Sigmoid colon (tissue), 7 donors: ENCODE results near the gene NHLH1. TPM values are rescaled to one million over a fixed set of nuclear protein-coding genes. Genes with fewer than 3 reads are reported as not detected.

ENCODE experiments used
- DNase-seq: peaks from one replicate; pipeline ENCODE4 v3.0.0-alpha.2; 2019
- H3K27ac ChIP-seq, 4 donors: fragments of 200-600 bp; sonication (generic); one replicate each; pipeline ENCODE4 v1.5.1; 2016 to 2019; ENCODE audit warnings: mild to moderate bottlenecking in 1 of 4
- H3K27me3 ChIP-seq, 3 donors: fragments of 200-600 bp; sonication (generic); one replicate each; pipeline ENCODE4 v1.5.1; 2019; ENCODE audit warnings: mild to moderate bottlenecking in 1 of 3
- H3K36me3 ChIP-seq, 4 donors: fragments of 200-600 bp; sonication (generic); one replicate each; pipeline ENCODE4 v1.5.1; 2016 to 2019
- H3K4me1 ChIP-seq, 4 donors: fragments of 200-600 bp; sonication (generic); one replicate each; pipeline ENCODE4 v1.5.1; 2017 to 2019
- H3K4me3 ChIP-seq, 4 donors: fragments of 200-600 bp; sonication (generic); one replicate each; pipeline ENCODE4 v1.5.1; 2017 to 2019; ENCODE audit warnings: mild to moderate bottlenecking in 2 of 4, moderate library complexity in 1 of 4
- H3K9me3 ChIP-seq, 4 donors: fragments of 200-600 bp in 3 of 4; sonication (generic) in 3 of 4; one replicate each; pipeline versions ENCODE4 v1.5.1 to v1.6.1; 2013 to 2019
- CTCF ChIP-seq, 4 experiments: fragments of 450-650 bp in 3 of 4; fragments of 200-600 bp in 1 of 4; IDR thresholded peaks; one replicate each; pipeline ENCODE4 v1.5.1; 2016 to 2019; ENCODE audit warnings: antibody characterized with exemption in 4 of 4, mild to moderate bottlenecking in 3 of 4, moderate library complexity in 2 of 4
- EP300 ChIP-seq, 4 donors: sonication (generic); formaldehyde crosslinking; IDR thresholded peaks; one replicate each; pipeline ENCODE4 v1.6.1; 2017; ENCODE audit warnings: antibody characterized with exemption in 4 of 4
- POLR2A ChIP-seq, 2 donors: fragments of 450-650 bp; IDR thresholded peaks; one replicate each; pipeline ENCODE4 v1.6.1; 2016; ENCODE audit warnings: antibody characterized with exemption in 2 of 2, mild to moderate bottlenecking in 2 of 2, moderate library complexity in 2 of 2
- POLR2AphosphoS5 ChIP-seq, 4 donors: sonication (generic); formaldehyde crosslinking; IDR thresholded peaks; one replicate each; pipeline ENCODE4 v1.6.1; 2017; ENCODE audit warnings: antibody characterized with exemption in 4 of 4
- WGBS, 2 donors: extraction: QIAGEN DNeasy Blood & Tissue Kit; methylation state at CpG; one replicate each; pipeline ENCODE4 v1.1.7; 2013; 5-methylcytosine and 5-hydroxymethylcytosine counted together
- intact Hi-C: fragments of 100-400 bp; cut with DNase I; formaldehyde crosslinking; loops from one replicate; pipeline ENCODE4 v1.15.1; 2023
- polyA plus RNA-seq, 3 donors: library from polyadenylated mRNA; stranded (reverse); fragments of 200-250 nt; gene quantifications; one replicate each; pipeline ENCODE4 v1.2.3, GENCODE V29; 2013
- total RNA-seq, 4 donors: library from RNA; depleted of rRNA; stranded (reverse); fragments of >200 nt; gene quantifications; one replicate each; pipeline ENCODE4 v1.1.0, GENCODE V29; 2016
- donor health status: healthy with polysubstance abuse.
- donor health status: Bipolar disorder and iron deficiency.
- donor health status: healthy.

Gene NHLH1
- total and polyA plus RNA-seq, 7 donors = under 0.01 to 0.60 (median 0.12) TPM; not detected in 4

- Histone ChIP-seq H3K36me3 (peaks cover 14 to 50% (median 26%) of the 10 kb centered on the region in 4 donors), H3K27ac (no peak overlapping the region), H3K4me3 (no peak overlapping the region), H3K9me3 (no peaks in the 10 kb centered on the region), H3K27me3 (no peaks in the 10 kb centered on the region), H3K4me1 (no peaks in the 10 kb centered on the region)
- no peak for TF ChIP-seq POLR2A (IDR thresholded peaks at IDR 0.05)
- TF ChIP-seq POLR2AphosphoS5 (IDR thresholded peaks at IDR 0.05) = no peak
- TF ChIP-seq CTCF (IDR thresholded peaks at IDR 0.05) = no peak
- TF ChIP-seq EP300 (IDR thresholded peaks at IDR 0.05) = no peak
- WGBS, 2 donors = 87 to 92% methylated on average over 8 of the region's 8 CpGs
- DNase-seq = no peak
- intact Hi-C loops = no loop called here
These were observed 6.6 kb upstream of the NHLH1 start for GRCh38 chr1:160360227-160360695.

- intact Hi-C loops = no loop called here
- 62 to 87% methylated on average over 2 of the region's 2 CpGs for WGBS, 2 donors
- Histone ChIP-seq H3K9me3 (no peaks in the 10 kb centered on the region), H3K27ac (no peak overlapping the region), H3K4me3 (no peak overlapping the region), H3K36me3 (peaks cover 5 to 40% (median 17%) of the 10 kb centered on the region in 4 donors), H3K27me3 (no peaks in the 10 kb centered on the region), H3K4me1 (no peaks in the 10 kb centered on the region)
- no peak for TF ChIP-seq POLR2A (IDR thresholded peaks at IDR 0.05)
- no peak for TF ChIP-seq CTCF (IDR thresholded peaks at IDR 0.05)
- no peak for TF ChIP-seq POLR2AphosphoS5 (IDR thresholded peaks at IDR 0.05)
- no peak for TF ChIP-seq EP300 (IDR thresholded peaks at IDR 0.05)
- no peak for DNase-seq
These were observed 5.7 kb upstream of the NHLH1 start for GRCh38 chr1:160361199-160361598.

- Histone ChIP-seq H3K9me3 (no peaks in the 10 kb centered on the region), H3K27me3 (no peaks in the 10 kb centered on the region), H3K4me1 (no peaks in the 10 kb centered on the region), H3K4me3 (no peak overlapping the region), H3K27ac (no peak overlapping the region), H3K36me3 (peaks cover 0 to 34% (median 12%) of the 10 kb centered on the region in 4 donors)
- intact Hi-C loops = no loop called here
- DNase-seq = no peak
- TF ChIP-seq EP300 (IDR thresholded peaks at IDR 0.05) (no peak), POLR2A (IDR thresholded peaks at IDR 0.05) (no peak), CTCF (IDR thresholded peaks at IDR 0.05) (no peak), POLR2AphosphoS5 (IDR thresholded peaks at IDR 0.05) (no peak)
- WGBS, 2 donors = 80 to 95% methylated on average over 4 of the region's 4 CpGs
These were observed 5.1 kb upstream of the NHLH1 start for GRCh38 chr1:160361814-160362167.

- Histone ChIP-seq H3K4me3 (no peak overlapping the region), H3K36me3 (peaks cover 0 to 29% (median 7%) of the 10 kb centered on the region in 4 donors), H3K4me1 (no peaks in the 10 kb centered on the region), H3K27ac (no peak overlapping the region), H3K9me3 (no peaks in the 10 kb centered on the region), H3K27me3 (no peaks in the 10 kb centered on the region)
- no peak for DNase-seq
- no peak for TF ChIP-seq EP300 (IDR thresholded peaks at IDR 0.05)
- no peak for TF ChIP-seq POLR2AphosphoS5 (IDR thresholded peaks at IDR 0.05)
- TF ChIP-seq POLR2A (IDR thresholded peaks at IDR 0.05) = no peak
- TF ChIP-seq CTCF (IDR thresholded peaks at IDR 0.05) = no peak
- intact Hi-C loops = no loop called here
- WGBS, 2 donors = 83 to 84% methylated on average over 9 of the region's 9 CpGs
These were observed 4.5 kb upstream of the NHLH1 start for GRCh38 chr1:160362168-160362957.
